A673 (cell line): ENCODE data around the gene FAM13C.

Source experiments
- CTCF ChIP-seq: fragments of 300-800, 200-600 bp; sonication (generic); conservative IDR thresholded peaks from 2 replicates; pipeline ENCODE4 v1.5.1; 2017; ENCODE audit warnings: low read depth, mild to moderate bottlenecking, antibody characterized with exemption, low read length, moderate library complexity, mixed read lengths
- EZH2 ChIP-seq: fragments of 200-600 bp; sonication (generic); IDR thresholded peaks from 2 replicates; pipeline ENCODE4 v1.6.1; 2017; ENCODE audit warnings: borderline replicate concordance, low read depth, mild to moderate bottlenecking, mixed read lengths, antibody characterized with exemption, low read length; ENCODE audit not compliant: poor library complexity, severe bottlenecking

- TF ChIP-seq EZH2 (no peak), CTCF (no peak)
Observed at GRCh38 chr10:59245686-59246085, 116.7 kb downstream of the FAM13C start.
